ENCODE results near the gene SARDH. TPM values are rescaled to one million over a fixed set of nuclear protein-coding genes. Genes with fewer than 3 reads are reported as not detected.

The SARDH gene
- total and polyA plus RNA-seq, 2 donors (not counting 1 experiment from before 2014, with no cell fraction given): 2.5 to 4.8 TPM

DNA sequence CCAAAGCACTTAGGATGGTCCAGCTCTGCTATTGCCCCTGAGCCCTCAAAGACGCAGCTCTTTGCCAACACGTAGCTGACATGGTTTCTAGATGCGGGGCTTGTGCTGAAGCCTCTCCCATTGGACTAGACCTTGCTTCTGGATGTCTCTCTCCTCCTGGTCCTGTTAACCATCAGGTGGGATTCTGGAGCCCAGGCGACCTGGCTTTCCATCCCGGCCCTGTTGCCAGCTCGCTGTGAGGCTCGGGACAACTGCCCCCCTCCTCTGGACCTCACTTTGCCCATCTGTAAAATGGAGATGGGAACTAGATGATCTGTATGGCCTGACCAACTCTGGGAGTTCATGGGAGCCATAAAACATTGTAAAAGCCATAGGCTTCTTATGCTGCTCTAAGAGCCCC, 98.0 kb downstream of the SARDH start:
- Histone ChIP-seq H3K9ac (ENCODE audit: insufficient read depth, low read length) (no peak overlapping the region), H3K9me3 (ENCODE audit: control insufficient read depth, insufficient read depth, low read depth, low read length) (no peaks in the 10 kb centered on the region), H3K79me2 (ENCODE audit: control insufficient read depth, insufficient read depth, low read length) (no peaks in the 10 kb centered on the region), H3K27ac (ENCODE audit: insufficient read depth, low read length) (no peak overlapping the region), H4K20me1 (ENCODE audit: control insufficient read depth, extremely low read depth, insufficient read depth, low read length) (no peaks in the 10 kb centered on the region), H3K36me3 (ENCODE audit: control insufficient read depth, insufficient read depth, low read length) (no peaks in the 10 kb centered on the region), H2AFZ (ENCODE audit: low read length) (no peak overlapping the region), H3K4me3 (replicated peaks in 1 of 4; ENCODE audit: control extremely low read depth in 1 of 4, insufficient read depth in 1 of 4, low read depth in 3 of 4, low read length in 4 of 4) (no peak overlapping the region), H3K27me3 (ENCODE audit: control insufficient read depth, insufficient read depth, low read length) (no peaks in the 10 kb centered on the region), H3K4me1 (ENCODE audit: control insufficient read depth, extremely low read depth, insufficient read depth, low read length) (no peaks in the 10 kb centered on the region), H3K4me2 (ENCODE audit: extremely low read depth, insufficient read depth, low read length) (no peak overlapping the region)
- no peak for TF ChIP-seq EZH2 (IDR thresholded peaks at IDR 0.05; ENCODE audit: low read length, missing control alignments)
- TF ChIP-seq, protein P1, sequence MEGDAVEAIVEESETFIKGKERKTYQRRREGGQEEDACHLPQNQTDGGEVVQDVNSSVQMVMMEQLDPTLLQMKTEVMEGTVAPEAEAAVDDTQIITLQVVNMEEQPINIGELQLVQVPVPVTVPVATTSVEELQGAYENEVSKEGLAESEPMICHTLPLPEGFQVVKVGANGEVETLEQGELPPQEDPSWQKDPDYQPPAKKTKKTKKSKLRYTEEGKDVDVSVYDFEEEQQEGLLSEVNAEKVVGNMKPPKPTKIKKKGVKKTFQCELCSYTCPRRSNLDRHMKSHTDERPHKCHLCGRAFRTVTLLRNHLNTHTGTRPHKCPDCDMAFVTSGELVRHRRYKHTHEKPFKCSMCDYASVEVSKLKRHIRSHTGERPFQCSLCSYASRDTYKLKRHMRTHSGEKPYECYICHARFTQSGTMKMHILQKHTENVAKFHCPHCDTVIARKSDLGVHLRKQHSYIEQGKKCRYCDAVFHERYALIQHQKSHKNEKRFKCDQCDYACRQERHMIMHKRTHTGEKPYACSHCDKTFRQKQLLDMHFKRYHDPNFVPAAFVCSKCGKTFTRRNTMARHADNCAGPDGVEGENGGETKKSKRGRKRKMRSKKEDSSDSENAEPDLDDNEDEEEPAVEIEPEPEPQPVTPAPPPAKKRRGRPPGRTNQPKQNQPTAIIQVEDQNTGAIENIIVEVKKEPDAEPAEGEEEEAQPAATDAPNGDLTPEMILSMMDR (conservative IDR thresholded peaks at IDR 0.05 in 1 of 2, IDR thresholded peaks at IDR 0.05 in 1 of 2; ENCODE audit: low read depth in 1 of 2, low read length in 2 of 2): no peak
- no peak for DNase-seq (ENCODE audit: low read depth in 2 of 2)

- H3K4me2 ChIP-seq (ENCODE audit: extremely low read depth, insufficient read depth, low read length): no peak overlapping the region
- no peaks in the 10 kb centered on the region for H3K9me3 ChIP-seq (ENCODE audit: control insufficient read depth, insufficient read depth, low read depth, low read length)
- no peaks in the 10 kb centered on the region for H3K36me3 ChIP-seq (ENCODE audit: control insufficient read depth, insufficient read depth, low read length)
- H4K20me1 ChIP-seq (ENCODE audit: control insufficient read depth, extremely low read depth, insufficient read depth, low read length): no peaks in the 10 kb centered on the region
- H3K27ac ChIP-seq (ENCODE audit: insufficient read depth, low read length): no peak overlapping the region
- TF ChIP-seq EZH2 (IDR thresholded peaks at IDR 0.05; ENCODE audit: low read length, missing control alignments): no peak
- TF ChIP-seq, protein P1 (conservative IDR thresholded peaks at IDR 0.05 in 1 of 2, IDR thresholded peaks at IDR 0.05 in 1 of 2; ENCODE audit: low read depth in 1 of 2, low read length in 2 of 2): no peak
- H3K79me2 ChIP-seq (ENCODE audit: control insufficient read depth, insufficient read depth, low read length): no peaks in the 10 kb centered on the region
- H3K9ac ChIP-seq (ENCODE audit: insufficient read depth, low read length): no peak overlapping the region
- H3K27me3 ChIP-seq (ENCODE audit: control insufficient read depth, insufficient read depth, low read length): no peaks in the 10 kb centered on the region
- H3K4me1 ChIP-seq (ENCODE audit: control insufficient read depth, extremely low read depth, insufficient read depth, low read length): no peaks in the 10 kb centered on the region
- H3K4me3 ChIP-seq (replicated peaks in 1 of 4; ENCODE audit: control extremely low read depth in 1 of 4, insufficient read depth in 1 of 4, low read depth in 3 of 4, low read length in 4 of 4): no peak overlapping the region
- no peak for DNase-seq (ENCODE audit: low read depth in 2 of 2)
- no peak overlapping the region for H2AFZ ChIP-seq (ENCODE audit: low read length)
Observed at GRCh38 chr9:133639613-133640012, 98.5 kb downstream of the SARDH start.

- TF ChIP-seq, protein P1 (conservative IDR thresholded peaks at IDR 0.05 in 1 of 2, IDR thresholded peaks at IDR 0.05 in 1 of 2; ENCODE audit: low read depth in 1 of 2, low read length in 2 of 2): no peak
- TF ChIP-seq EZH2 (IDR thresholded peaks at IDR 0.05; ENCODE audit: low read length, missing control alignments): no peak
- Histone ChIP-seq H3K4me3 (replicated peaks in 1 of 4; ENCODE audit: control extremely low read depth in 1 of 4, insufficient read depth in 1 of 4, low read depth in 3 of 4, low read length in 4 of 4) (no peak overlapping the region), H3K9ac (ENCODE audit: insufficient read depth, low read length) (no peak overlapping the region), H2AFZ (ENCODE audit: low read length) (no peak overlapping the region), H3K27ac (ENCODE audit: insufficient read depth, low read length) (no peak overlapping the region), H3K4me2 (ENCODE audit: extremely low read depth, insufficient read depth, low read length) (no peak overlapping the region), H3K36me3 (ENCODE audit: control insufficient read depth, insufficient read depth, low read length) (no peaks in the 10 kb centered on the region), H3K79me2 (ENCODE audit: control insufficient read depth, insufficient read depth, low read length) (no peaks in the 10 kb centered on the region), H3K4me1 (ENCODE audit: control insufficient read depth, extremely low read depth, insufficient read depth, low read length) (no peaks in the 10 kb centered on the region), H3K9me3 (ENCODE audit: control insufficient read depth, insufficient read depth, low read depth, low read length) (no peaks in the 10 kb centered on the region), H4K20me1 (ENCODE audit: control insufficient read depth, extremely low read depth, insufficient read depth, low read length) (no peaks in the 10 kb centered on the region), H3K27me3 (ENCODE audit: control insufficient read depth, insufficient read depth, low read length) (no peaks in the 10 kb centered on the region)
- DNase-seq (ENCODE audit: low read depth in 2 of 2): no peak
Observed at GRCh38 chr9:133638711-133639110, 99.4 kb downstream of the SARDH start.

Data from fibroblast of lung (primary cell).